T-helper 22 cell (primary cell): Measurements from ENCODE around the gene RAET1E.
"Not testable (repeated sequence)": the region's sequence is repeated elsewhere in the genome, so short reads cannot be mapped to it uniquely, and the experiment has no call there.

ENCODE experiments used
- DNase-seq: peaks from one replicate; pipeline ENCODE4 v3.0.0-alpha.2; 2020; ENCODE audit warnings: low read depth

RAET1E gene

GRCh38 chr6:149861603-149862423, 36.1 kb downstream of the RAET1E start:
- no peak for DNase-seq

- DNase-seq: no peak
These were observed 36.9 kb downstream of the RAET1E start for GRCh38 chr6:149860834-149861602.

GRCh38 chr6:149860513-149860833, 37.4 kb downstream of the RAET1E start:
- no peak for DNase-seq

- DNase-seq: no peak
These were observed 38.0 kb downstream of the RAET1E start for GRCh38 chr6:149859938-149860337.

GRCh38 chr6:149859368-149859767, 38.5 kb downstream of the RAET1E start:
- no peak for DNase-seq

- DNase-seq: no peak
These were observed 40.4 kb downstream of the RAET1E start for GRCh38 chr6:149857541-149857940.

GRCh38 chr6:149856256-149856994, 41.5 kb downstream of the RAET1E start:
- DNase-seq: no peak

GRCh38 chr6:149855741-149856140, 42.2 kb downstream of the RAET1E start:
- DNase-seq: no peak

- no peak for DNase-seq
These were observed 42.8 kb downstream of the RAET1E start for GRCh38 chr6:149855040-149855654.

- no peak for DNase-seq
These were observed 43.4 kb downstream of the RAET1E start for GRCh38 chr6:149854532-149854931.

GRCh38 chr6:149854017-149854416, 43.9 kb downstream of the RAET1E start:
- DNase-seq: not testable (repeated sequence)

GRCh38 chr6:149852881-149853280, 45.0 kb downstream of the RAET1E start:
- DNase-seq: no peak

GRCh38 chr6:149852180-149852579, 45.7 kb downstream of the RAET1E start:
- no peak for DNase-seq

GRCh38 chr6:149851461-149852110, 46.3 kb downstream of the RAET1E start:
- no peak for DNase-seq

- not testable (repeated sequence) for DNase-seq
These were observed 49.6 kb downstream of the RAET1E start for GRCh38 chr6:149848343-149848742.
